Renal cortical epithelial cell (primary cell): ENCODE results near the gene CTNND1. TPM values are rescaled to one million over a fixed set of nuclear protein-coding genes. Genes with fewer than 3 reads are reported as not detected.

ENCODE experiments used
- total RNA-seq: library from RNA; depleted of rRNA; stranded (reverse); fragments of >200 nt; gene quantifications from 2 replicates; pipeline ENCODE4 v1.2.3, GENCODE V29; 2014

CTNND1 gene
- total RNA-seq, 1 donor from 2014 or later: 260 TPM

Other genes starting within 250 kb of the CTNND1 start
- 1.2 TPM in 2 replicates for gene SLC43A1, start 246.1 kb upstream of the CTNND1 start, total RNA-seq
- gene TIMM10, start 231.0 kb upstream of the CTNND1 start, total RNA-seq: 16.6 and 59.0 TPM in 2 replicates
- not detected in 2 replicates for gene SMTNL1, start 224.2 kb upstream of the CTNND1 start, total RNA-seq
- 24.7 and 38.3 TPM in 2 replicates for gene UBE2L6, start 194.1 kb upstream of the CTNND1 start, total RNA-seq
- 4.2 and 61.4 TPM in 2 replicates for gene SERPING1, start 164.1 kb upstream of the CTNND1 start, total RNA-seq
- gene YPEL4, start 111.9 kb upstream of the CTNND1 start, total RNA-seq: 0.35 TPM in 1 of 2 replicates, not detected in the other
- gene CLP1, start 104.0 kb upstream of the CTNND1 start, total RNA-seq: 20.3 and 34.6 TPM in 2 replicates
- gene ZDHHC5, start 93.7 kb upstream of the CTNND1 start, total RNA-seq: 45.1 and 79.9 TPM in 2 replicates
- 11.5 and 16.1 TPM in 2 replicates for gene MED19, start 49.6 kb upstream of the CTNND1 start, total RNA-seq
- gene TMX2, start 49.2 kb upstream of the CTNND1 start, total RNA-seq: 61.1 and 78.2 TPM in 2 replicates
- 48.1 and 94.8 TPM in 2 replicates for gene SELENOH, start 20.3 kb upstream of the CTNND1 start, total RNA-seq
- not detected in 2 replicates for gene BTBD18, start 10.0 kb upstream of the CTNND1 start, total RNA-seq